Measurements from ENCODE around the gene TMEM126A. TPM values are rescaled to one million over a fixed set of nuclear protein-coding genes. Genes with fewer than 3 reads are reported as not detected.
A peak's percentile ranks its signal among the peaks of the same experiment; 100 is the strongest.

Gene TMEM126A
- total RNA-seq, 4 donors from 2014 or later = 7.9 to 16.3 (median 12.5) TPM

GRCh38 chr11:85663080-85663752, 15.4 kb downstream of the TMEM126A start:
- peak overlapping the region; percentile 95 to 98 for H3K27ac ChIP-seq
- intact Hi-C loops (cut with DNase I; ENCODE audit: low total_unique reads) = no loop called here
- DNase-seq = no peak
- H3K4me3 ChIP-seq = peak overlapping the region; percentile 81 to 87
- H3K4me1 ChIP-seq = peaks cover 0 to 9% of the 10 kb centered on the region in 2 donors
- H3K9me3 ChIP-seq = no peaks in the 10 kb centered on the region
- H3K27me3 ChIP-seq = no peaks in the 10 kb centered on the region
- TF ChIP-seq CTCF (IDR thresholded peaks at IDR 0.05) = no peak
- no peak for TF ChIP-seq POLR2A (IDR thresholded peaks at IDR 0.05)
- no peaks in the 10 kb centered on the region for H3K36me3 ChIP-seq

GRCh38 chr11:85663753-85664614, 16.2 kb downstream of the TMEM126A start:
- peak; percentile 61 to 64 for DNase-seq
- no peaks in the 10 kb centered on the region for H3K27me3 ChIP-seq
- no peaks in the 10 kb centered on the region for H3K9me3 ChIP-seq
- no peaks in the 10 kb centered on the region for H3K36me3 ChIP-seq
- peaks cover 0 to 7% of the 10 kb centered on the region in 2 donors for H3K4me1 ChIP-seq
- peak overlapping the region; percentile 81 to 87 for H3K4me3 ChIP-seq
- peak overlapping the region; percentile 95 to 98 for H3K27ac ChIP-seq
- TF ChIP-seq POLR2A (IDR thresholded peaks at IDR 0.05) = no peak
- peak; percentile 40 to 57 (median 50) for TF ChIP-seq CTCF (IDR thresholded peaks at IDR 0.05)
- intact Hi-C loops (cut with DNase I; ENCODE audit: low total_unique reads) = no loop called here

- H3K9me3 ChIP-seq = no peaks in the 10 kb centered on the region
- H3K4me1 ChIP-seq = peaks cover 0 to 7% of the 10 kb centered on the region in 2 donors
- peak within 1 kb of the TSS; percentile 81 to 87 for H3K4me3 ChIP-seq
- TF ChIP-seq CTCF (IDR thresholded peaks at IDR 0.05) (peak in 1 of 4 experiments; percentile 44), POLR2A (IDR thresholded peaks at IDR 0.05) (peak; percentile 92 to 99)
- peak; percentile 94 to 96 for DNase-seq
- no peaks in the 10 kb centered on the region for H3K27me3 ChIP-seq
- H3K36me3 ChIP-seq = no peaks in the 10 kb centered on the region
- H3K27ac ChIP-seq = peak within 1 kb of the TSS; percentile 95 to 98
- intact Hi-C loops (cut with DNase I; ENCODE audit: low total_unique reads) = no loop called here
These were observed 17.1 kb downstream of the TMEM126A start, which contains the start of gene CREBZF for GRCh38 chr11:85664615-85665481. TSS of gene CREBZF (minus strand) at chr11:85665129. CDS start at chr11:85664875, 254 bp downstream.

DNA sequence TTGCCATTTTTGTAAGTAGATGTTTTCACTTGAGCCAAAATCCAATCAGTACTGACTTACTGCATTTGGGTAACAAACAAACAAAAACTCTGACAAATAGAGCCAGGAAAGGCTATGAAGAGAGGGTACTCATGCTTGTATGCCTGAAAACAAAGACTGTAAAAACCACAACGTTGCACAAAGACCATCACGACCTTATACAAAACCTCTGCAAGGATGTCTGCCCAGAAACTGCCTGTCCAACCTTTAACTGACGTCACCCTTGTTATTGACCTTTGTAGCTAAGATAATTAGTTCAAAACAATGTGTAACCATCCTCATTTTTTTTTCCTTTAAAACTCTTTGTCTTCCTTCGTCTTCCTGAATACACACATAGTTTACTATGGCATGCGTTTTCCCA, 18.0 kb downstream of the TMEM126A start:
- peaks cover 0 to 7% of the 10 kb centered on the region in 2 donors for H3K4me1 ChIP-seq
- H3K4me3 ChIP-seq = peak overlapping the region in 1 of 2 donors; percentile 87

More for the DNA sequence above, 18.0 kb downstream of the TMEM126A start:
- Histone ChIP-seq H3K36me3 (no peaks in the 10 kb centered on the region), H3K9me3 (no peaks in the 10 kb centered on the region), H3K27me3 (no peaks in the 10 kb centered on the region), H3K27ac (peak overlapping the region; percentile 95 to 98)
- no peak for TF ChIP-seq POLR2A (IDR thresholded peaks at IDR 0.05)
- no peak for TF ChIP-seq CTCF (IDR thresholded peaks at IDR 0.05)
- DNase-seq = no peak
- intact Hi-C loops (cut with DNase I; ENCODE audit: low total_unique reads) = no loop called here

Data from uterus (tissue), 4 donors.